HG03097 (cell line): Measurements from ENCODE around the gene SIRPA.

Experiments used
- ATAC-seq: cut with Tn5 transposase; IDR thresholded peaks from one replicate; pipeline ENCODE4 v1.9.1; 2021; ENCODE audit not compliant: unreplicated experiment, low FRiP score

The SIRPA gene

DNA sequence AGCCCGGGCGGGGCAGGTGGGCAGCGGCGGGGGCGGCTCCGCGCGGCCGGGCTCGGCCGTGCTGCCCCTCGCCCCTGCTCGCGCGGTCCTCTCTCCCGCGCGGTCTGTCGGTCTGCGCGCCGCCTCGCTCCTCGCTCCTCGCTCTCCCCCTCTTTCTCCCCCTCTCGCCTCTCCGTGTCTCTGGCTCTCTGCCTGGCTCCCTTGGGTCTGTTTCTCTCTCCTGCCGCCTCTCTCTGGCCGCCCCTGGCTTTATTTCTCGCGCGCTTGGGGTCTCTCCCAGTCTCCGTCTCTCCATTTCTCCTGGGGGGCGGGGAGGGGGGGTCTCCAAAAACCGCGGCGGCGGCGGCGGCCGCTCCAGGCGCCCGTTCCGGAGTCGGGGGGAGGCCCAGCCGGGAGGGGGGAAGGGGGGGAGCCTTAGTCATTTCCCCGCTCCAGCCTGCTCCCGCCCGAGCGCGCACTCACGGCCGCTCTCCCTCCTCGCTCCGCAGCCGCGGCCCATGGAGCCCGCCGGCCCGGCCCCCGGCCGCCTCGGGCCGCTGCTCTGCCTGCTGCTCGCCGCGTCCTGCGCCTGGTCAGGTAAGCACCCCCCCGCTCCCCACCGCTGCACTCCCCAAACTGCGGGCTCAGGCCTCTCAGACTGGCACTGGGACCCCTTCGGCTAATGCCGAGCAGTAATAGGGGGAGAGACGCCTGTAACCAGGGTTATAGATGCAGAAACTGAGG is at the start of gene SIRPA:
Gene SIRPA (plus strand): TSS at position 457 of the 723 bp plus-strand sequence. CDS start 41 bp downstream, at position 498.
- ATAC-seq: no peak

DNA sequence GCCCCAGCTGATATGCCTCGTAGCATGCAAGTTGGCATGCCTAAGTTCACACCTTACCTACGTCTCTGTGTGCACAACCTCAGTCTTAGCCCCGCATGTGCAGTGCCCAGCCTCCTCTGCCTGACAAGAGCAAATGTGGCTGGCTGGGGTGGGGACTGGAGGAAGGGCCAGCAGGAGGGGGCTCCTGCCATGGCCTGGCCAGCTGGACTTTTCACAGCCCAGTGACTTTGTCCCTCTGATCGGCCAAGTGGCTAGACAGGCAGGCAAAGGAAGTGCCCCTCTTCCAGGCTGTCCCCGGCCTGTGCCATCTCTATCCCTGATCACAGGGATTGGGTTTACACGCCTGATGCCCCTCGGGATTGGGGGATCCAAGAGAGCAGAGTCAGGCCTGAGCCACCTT is 49.5 kb upstream of the SIRPA start:
- no peak for ATAC-seq

DNA sequence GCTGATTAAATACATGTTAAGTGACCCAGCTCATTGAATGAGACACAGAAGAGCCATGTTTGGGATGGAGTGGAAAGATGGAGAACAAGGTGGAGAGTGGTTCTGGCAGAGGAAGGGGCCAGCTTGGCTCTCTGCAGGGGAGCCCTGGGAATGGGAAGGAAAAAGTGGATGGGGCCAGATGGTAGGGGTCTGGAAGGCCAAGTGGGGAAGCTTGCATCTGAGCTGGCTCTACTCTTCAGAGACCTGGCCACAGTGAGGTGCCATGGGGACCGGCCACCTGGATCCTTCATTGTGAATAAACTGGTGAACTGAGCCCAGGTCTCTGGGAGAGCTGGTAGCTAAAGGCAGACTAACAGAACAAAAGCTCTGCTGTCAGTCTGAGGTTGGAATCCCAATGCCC is 48.9 kb upstream of the SIRPA start:
- no peak for ATAC-seq

DNA sequence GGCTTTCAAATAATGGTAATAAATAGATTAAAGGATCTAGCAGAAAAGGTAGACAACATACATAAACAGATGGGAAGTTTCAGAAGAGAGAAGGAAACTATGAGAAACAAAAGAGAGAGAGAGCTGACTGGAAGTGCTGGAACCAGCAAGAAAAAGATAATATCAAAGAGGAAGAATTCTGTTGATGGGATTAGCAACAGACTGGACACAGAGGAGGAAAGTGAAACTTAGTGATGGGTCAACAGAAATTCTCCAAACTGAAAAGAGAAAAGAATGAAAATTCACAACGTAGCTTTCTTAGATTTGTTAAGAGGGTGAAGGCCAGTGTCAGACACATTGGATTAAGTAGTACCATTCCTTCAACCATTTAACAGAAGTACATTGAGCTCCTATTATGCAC is 48.3 kb upstream of the SIRPA start:
- no peak for ATAC-seq

DNA sequence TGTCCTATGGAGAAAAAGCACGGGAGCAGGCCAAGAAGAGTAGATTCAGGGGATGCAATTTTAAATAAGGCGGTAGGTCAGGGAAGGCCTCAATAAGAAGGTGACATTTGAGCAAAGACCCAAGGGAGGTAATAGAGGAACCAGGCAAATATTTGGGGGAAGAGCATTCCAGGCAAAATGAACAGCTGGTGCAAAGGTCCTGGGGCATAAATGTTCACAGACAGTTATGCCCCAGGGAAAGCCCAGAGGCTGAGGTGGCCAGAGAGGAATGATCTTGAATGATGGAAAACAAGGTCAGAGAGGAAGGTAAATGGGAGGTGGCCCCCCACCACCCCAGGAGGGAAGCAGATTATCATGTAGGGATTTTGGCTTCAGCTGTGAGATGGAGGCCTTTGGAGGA is 47.4 kb upstream of the SIRPA start:
- ATAC-seq: no peak

DNA sequence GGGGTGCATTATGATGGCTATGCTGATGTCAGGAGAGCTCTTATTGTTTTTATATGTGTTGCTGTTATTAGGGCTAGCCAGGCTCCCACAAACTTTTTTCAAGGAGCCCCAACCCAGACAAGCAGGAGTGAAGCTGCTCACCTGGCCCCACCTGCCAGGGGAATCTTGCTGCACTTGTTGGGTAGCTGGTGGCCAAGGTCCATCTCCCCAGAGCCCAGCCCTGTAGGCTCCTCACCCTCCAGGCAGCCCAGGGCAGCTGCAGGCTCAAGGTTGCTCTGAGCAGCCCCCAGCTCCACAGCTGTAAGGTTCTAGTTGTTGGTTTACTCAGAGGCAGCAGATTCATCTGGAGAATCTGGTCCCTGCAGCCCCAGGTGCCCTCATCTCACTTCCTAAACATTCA is 46.8 kb upstream of the SIRPA start:
- no peak for ATAC-seq

DNA sequence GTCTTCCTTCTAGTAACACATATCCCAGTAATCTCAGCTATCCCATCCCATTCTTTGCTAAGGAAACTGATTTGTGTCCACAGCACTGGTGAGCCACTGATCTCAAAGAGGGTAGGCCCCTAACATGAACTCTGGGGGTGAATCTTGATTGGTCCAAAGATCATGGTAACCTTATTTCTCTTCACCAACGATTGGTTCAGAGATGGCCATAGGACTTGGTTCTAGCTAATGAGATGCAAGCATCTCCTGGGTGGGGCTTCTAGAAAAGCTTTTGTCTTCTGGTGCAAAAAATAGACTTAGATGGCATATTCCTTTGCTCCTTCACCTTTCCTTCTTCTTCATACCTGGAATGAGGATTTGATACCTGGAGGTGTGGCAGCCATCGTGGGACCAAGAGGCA is 43.8 kb upstream of the SIRPA start:
- no peak for ATAC-seq

DNA sequence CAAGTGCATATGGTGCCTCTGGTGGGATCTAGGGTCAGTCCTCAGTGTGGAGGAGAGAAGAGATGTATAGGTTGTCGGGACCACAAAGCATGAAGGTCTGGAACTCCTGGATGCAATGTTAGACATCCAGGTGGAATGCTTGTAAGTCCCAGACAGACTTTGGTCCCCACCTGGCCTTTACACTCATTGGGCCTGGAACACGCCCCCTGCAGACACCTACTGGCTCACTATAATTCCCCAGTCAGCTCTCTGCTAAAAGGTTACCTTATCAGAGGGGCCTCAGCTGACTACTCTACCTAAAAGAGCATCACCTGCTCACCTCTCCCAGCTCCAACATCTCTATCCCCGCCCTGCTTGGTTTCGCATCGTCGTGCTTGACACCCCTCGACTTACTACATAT is 41.7 kb upstream of the SIRPA start:
- ATAC-seq: no peak

DNA sequence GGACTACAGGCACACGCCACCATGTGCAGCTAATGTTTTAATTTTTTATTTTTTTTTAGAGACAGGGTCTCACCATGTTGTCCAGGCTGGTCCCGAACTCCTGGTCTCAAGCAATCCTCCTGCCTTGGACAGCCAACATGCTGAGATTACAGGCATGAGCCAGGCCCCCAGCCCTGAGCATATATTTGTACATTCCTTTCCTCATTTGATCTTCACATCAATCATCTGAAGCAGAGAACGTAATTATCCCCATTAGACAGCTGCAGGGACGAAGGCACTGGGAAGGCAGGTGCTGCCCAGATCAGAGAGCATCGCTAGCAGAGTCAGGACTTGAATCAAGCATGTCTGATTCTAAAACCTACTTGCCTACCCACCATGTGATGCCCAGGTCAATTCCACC is 41.0 kb upstream of the SIRPA start:
- no peak for ATAC-seq

DNA sequence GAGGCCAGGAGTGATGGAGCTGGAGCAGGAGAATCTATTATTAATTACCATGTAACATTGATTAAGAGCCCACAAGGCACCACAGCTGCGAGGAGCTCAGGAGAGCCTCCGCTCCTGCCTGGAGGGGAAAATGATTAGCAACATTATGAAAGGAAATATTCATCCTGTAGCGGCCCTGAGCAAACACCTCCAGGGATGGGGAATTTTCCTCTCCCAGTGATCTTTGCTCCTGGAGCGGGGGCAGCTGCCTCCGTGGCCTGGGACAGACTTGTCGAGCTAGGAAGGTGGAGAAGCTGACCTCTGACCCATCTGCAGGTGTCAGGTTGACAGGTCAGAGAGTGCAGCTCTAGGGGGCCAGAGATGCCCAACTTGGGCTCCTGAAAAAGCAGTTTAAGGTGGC is 40.1 kb upstream of the SIRPA start:
- ATAC-seq: no peak

DNA sequence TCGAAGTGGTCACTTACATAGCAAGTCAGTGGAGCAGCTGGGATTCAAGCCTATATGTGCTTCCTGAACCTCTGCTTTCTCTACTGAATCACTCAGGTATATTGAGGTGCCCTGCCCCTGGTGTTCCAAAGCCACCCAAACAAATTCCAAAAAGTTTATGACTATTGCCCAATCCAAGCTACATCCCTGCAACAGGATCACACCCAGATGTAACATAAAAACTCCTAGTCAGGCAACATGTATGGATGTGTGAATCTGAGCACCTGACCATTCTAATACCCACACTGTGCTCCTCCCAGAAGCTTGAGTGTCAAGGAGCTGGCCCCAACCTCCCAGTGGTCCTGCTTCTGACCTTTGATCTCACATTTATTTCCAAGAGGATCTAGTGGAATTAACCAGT is 39.5 kb upstream of the SIRPA start:
- no peak for ATAC-seq

DNA sequence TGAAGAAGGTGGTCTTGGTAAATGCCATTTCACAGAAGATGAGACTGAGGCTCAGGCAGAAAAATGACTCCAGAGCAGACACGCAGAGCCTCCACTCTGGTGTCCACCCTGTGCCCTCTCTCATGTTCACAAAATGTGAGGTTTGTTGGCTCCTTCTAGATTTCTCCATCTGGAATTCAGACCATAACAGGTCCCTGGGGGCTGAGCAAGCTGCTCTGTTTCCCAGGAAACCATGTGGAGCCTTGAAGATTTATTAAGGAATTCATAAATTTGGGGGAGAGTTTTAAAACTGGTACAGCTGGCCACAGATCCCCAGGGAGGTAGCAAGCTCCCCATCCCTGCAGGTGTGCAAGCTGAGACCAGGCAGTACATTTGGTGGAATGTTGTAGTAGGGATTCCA is 38.8 kb upstream of the SIRPA start:
- ATAC-seq: no peak

DNA sequence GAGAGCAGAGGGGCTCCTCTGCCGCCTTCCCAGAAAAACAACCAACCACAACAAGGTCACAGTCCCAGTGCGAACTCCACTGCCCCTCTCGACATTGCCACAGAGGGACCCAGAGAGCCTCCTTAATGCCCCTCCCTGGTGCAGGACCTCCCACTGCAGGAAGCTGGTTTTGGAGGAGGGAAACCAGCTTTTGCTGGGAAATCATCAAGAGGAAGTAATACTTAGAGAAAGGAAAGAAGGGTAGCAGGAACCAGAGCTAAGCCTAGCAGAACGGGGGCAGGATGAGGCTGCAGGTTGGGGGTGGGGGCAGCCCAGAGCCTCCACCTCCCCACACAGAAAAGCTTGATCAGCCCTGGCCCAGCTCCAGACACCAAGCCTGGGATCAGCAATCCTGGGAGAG is 37.7 kb upstream of the SIRPA start:
- no peak for ATAC-seq

DNA sequence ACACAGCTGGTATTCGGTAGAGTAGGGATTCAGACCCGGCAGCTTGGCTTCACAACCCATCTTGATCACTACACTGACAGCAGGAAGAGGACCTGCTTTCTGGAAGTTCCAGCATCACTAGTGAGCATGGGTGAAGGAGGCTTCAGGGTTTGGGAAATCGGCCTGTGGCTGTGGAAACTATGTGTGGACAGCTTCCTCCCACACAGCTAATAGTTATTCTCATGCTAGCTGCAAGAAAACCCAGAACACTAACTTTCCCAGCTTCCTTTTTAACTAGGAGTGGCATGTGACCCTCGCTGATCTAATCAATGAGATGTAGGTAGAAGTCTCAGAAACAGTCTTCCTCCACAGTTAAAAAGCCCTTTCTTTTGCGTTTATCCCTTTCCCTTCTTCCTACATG is 36.3 kb upstream of the SIRPA start:
- no peak for ATAC-seq

DNA sequence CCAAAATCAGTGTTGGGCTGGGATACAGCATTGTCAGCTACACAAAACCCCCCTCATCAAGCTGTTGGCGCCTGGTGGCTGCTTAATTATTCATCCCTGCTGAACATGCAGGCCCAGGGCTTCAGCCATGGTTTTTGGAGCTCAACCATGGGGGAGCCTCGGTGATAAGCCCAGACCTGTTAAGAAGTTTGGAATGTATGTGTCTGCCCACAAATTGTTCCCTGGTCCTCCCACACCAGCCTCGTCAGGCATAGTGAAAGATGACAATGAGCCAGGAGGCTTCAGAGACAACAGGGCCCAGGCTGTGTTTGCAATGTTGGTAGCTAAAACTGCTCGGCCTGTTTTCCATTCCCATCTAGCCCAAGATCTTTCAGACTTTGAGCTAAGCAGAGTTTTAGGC is 34.8 kb upstream of the SIRPA start:
- ATAC-seq: no peak

DNA sequence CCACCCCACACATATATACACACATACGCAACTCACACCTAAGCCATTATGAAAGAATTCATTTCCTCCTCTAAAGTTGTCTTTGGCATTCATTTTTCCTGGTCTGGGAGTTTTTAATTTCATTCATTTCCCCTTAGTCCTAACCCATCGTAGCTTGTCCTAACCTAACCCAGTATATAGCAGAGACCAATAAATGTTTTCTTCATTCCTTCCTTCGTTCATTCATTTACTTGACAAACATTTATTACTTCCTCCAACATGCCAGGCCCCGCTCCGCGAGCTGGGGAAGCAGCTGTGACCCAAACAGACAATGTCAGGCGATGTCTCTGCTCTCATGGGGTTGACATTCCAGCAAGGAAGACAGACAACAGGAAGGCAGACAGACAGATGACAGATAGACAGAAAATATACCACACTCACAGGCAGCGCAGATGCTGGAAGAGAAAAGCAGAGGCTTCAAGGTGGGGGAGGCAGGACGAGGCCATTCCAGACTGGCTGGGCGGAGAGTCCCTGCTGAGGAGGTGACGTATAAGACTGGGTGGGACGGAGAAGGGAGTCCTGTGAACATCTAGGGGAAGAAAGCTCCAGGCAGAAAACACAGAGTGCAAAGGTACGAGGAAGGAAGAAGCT is 33.7 kb upstream of the SIRPA start:
- no peak for ATAC-seq

DNA sequence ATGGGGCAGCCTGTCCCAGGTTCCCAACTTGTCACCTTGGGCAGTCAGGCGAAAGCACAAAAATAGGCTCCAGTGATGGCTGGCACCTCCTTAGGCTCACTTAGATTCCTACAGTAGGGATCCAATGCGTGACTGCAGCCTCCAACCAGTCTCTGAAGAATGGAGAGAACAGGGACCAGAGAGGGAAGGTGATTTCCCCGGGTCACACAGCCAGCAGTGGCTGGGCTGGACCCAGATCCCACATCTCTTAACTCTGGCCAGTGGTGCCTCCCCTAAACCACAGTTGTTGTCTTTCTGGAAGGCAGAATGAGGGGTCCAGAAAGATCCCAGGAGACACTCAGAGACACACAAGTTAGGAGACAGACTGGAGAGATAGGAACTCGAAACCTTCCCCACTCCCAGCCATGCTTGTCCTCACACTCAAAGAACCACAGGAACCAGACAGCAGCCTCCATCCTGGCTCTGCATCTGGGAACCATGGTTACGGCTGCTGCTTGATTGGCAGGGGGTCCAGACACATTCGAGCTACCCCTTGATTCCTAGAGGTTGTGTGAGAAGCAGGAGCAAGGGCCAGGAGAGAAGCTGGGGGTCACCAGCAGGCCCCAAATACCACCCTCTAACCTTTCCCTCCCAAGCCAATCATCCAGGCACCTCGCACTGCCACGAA is 33.1 kb upstream of the SIRPA start:
- ATAC-seq: no peak

DNA sequence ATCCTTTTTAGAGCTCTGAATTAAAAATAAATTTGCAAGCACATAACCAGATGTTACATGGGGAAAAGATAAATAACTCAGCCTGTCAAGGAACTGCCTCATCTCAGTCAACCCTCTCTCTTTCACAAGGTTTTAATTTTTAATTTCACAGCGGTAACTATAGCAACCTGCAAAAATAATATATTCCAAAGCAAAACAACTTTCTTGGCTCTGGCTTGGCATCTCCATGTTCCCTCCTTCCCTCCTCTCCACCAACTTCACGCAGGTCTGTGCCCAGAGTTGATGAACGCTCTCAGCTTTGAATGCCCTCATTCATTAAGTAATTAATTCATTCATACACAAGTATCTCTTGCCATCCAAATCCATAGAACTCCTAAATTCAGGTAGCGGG is 32.5 kb upstream of the SIRPA start:
- no peak for ATAC-seq

DNA sequence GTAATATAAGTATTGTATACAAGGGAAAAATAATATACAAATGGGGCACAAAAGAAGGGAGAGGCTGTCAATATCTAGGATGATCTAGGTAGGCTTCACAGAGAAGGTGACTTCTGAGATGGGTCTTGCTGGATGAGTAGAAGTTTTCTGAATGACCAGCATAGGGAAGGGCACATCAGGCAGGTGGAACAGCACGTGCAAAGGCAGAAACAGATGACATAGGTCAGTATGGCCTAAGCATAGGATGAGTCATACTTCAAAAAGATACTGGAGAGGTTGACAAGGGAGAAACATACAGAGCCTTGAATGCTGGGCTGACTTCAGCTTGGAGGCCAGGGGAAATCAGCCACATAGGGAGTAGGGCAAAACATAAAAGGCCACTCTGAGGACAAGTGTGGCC is 31.9 kb upstream of the SIRPA start:
- ATAC-seq: no peak

DNA sequence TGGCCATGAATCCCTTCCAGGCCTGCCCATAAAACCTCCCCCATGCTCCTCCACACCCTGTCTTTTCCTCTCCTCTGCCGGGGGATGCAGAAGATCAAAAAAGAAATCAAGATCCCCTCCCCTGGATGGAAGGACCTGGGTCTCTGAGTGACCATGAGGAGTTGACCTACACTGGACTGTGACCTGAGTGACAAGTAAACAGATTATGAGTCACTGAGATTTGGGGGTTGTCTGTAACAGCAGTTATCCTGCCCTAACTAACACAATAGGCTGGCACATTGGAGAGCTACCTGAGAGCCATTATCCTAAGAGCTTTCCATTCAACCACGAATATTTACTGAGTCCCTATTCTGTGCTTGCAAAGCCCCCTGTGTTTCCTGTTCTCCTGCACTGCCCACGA is 28.4 kb upstream of the SIRPA start:
- ATAC-seq: no peak

DNA sequence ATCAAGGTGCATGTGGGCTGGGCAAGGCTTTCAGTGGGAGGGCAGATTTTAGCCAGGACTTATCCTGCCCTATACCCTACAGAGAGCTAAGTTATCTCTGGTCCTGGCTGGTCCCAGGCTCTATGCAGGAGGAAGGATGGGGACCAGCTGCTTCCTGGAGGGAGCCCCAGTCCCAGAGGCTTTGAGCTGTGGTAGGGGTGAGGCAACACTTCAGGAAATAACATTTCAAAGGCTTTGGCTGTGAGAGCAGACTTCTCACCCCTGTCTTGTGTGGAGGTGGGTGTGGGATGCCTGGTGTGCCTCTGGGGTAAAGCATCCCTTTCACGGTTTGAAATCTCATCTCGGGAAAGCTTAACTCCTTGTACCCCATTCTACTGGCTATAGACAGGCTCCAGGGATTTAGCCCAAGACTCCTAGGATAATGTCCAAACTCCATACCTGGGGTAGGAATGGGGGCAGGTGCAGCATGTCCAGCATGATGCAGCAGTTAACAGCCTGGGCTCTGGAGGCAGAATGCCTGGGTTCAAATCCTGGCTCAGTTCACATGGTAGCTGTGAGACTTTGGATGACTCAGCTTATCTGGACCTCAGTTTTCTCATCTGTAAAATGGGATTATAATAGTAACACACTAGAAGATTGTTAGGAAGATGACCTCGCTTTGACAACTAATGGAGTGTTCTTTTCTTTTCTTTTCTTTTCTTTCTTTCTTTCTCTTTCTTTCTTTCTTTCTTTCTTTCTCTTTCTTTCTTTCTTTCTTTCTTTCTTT is 27.5 kb upstream of the SIRPA start:
- no peak for ATAC-seq
